ENCODE measurements around the gene CSF2.

Gene CSF2

GRCh38 chr5:132073231-132074013 is at the start of gene CSF2:
Gene CSF2, plus strand, starts transcription at chr5:132073789. Its CDS starts 35 bp downstream, at chr5:132073824.
- DNase-seq (ENCODE audit: low spot score), result no peak

- no peak for DNase-seq (ENCODE audit: low spot score)
Measured at GRCh38 chr5:132024117-132024435, 49.5 kb upstream of the CSF2 start.

GRCh38 chr5:132024789-132025402 is 48.7 kb upstream of the CSF2 start:
- DNase-seq (ENCODE audit: low spot score), result no peak

- no peak for DNase-seq (ENCODE audit: low spot score)
Measured at GRCh38 chr5:132025403-132025971, 48.1 kb upstream of the CSF2 start.

GRCh38 chr5:132026516-132027008 is 47.0 kb upstream of the CSF2 start:
- no peak for DNase-seq (ENCODE audit: low spot score)

GRCh38 chr5:132027027-132027426 is 46.6 kb upstream of the CSF2 start:
- DNase-seq (ENCODE audit: low spot score), result no peak

- DNase-seq (ENCODE audit: low spot score), result no peak
Measured at GRCh38 chr5:132029609-132030330, 43.8 kb upstream of the CSF2 start.

- no peak for DNase-seq (ENCODE audit: low spot score)
Measured at GRCh38 chr5:132030610-132031009, 43.0 kb upstream of the CSF2 start.

- no peak for DNase-seq (ENCODE audit: low spot score)
Measured at GRCh38 chr5:132032196-132032595, 41.4 kb upstream of the CSF2 start.

- no peak for DNase-seq (ENCODE audit: low spot score)
Measured at GRCh38 chr5:132033122-132033521, 40.5 kb upstream of the CSF2 start.

- no peak for DNase-seq (ENCODE audit: low spot score)
Measured at GRCh38 chr5:132037353-132037752, 36.2 kb upstream of the CSF2 start.

GRCh38 chr5:132044207-132044606 is 29.4 kb upstream of the CSF2 start:
- peak; percentile 27 for DNase-seq (ENCODE audit: low spot score)

GRCh38 chr5:132046880-132047299 is 26.7 kb upstream of the CSF2 start:
- DNase-seq (ENCODE audit: low spot score), result no peak

GRCh38 chr5:132049093-132049492 is 24.5 kb upstream of the CSF2 start:
- DNase-seq (ENCODE audit: low spot score), result no peak

- no peak for DNase-seq (ENCODE audit: low spot score)
Measured at GRCh38 chr5:132049559-132049958, 24.0 kb upstream of the CSF2 start.

- peak; percentile 55 for DNase-seq (ENCODE audit: low spot score)
Measured at GRCh38 chr5:132050136-132050535, 23.5 kb upstream of the CSF2 start.

- DNase-seq (ENCODE audit: low spot score), result no peak
Measured at GRCh38 chr5:132050661-132051552, 22.7 kb upstream of the CSF2 start.

- DNase-seq (ENCODE audit: low spot score), result no peak
Measured at GRCh38 chr5:132052520-132052919, 21.1 kb upstream of the CSF2 start.

GRCh38 chr5:132053483-132053882 is 20.1 kb upstream of the CSF2 start:
- DNase-seq (ENCODE audit: low spot score), result no peak

- DNase-seq (ENCODE audit: low spot score), result no peak
Measured at GRCh38 chr5:132054031-132054696, 19.4 kb upstream of the CSF2 start.

All from globus pallidus (tissue), 1 donor.